Endothelial cell of umbilical vein (primary cell): ENCODE data around the gene RFX2.

ENCODE experiments used
- CTCF ChIP-seq, 2 donors: IDR thresholded peaks; 1 replicate in 1 of 2; 2 replicates in 1 of 2; pipeline ENCODE4 v1.5.1; 2011; ENCODE audit warnings: low read length in 2 of 2, mild to moderate bottlenecking in 2 of 2, moderate library complexity in 2 of 2, control low read depth in 1 of 2, inconsistent platforms in 1 of 2, low read depth in 1 of 2; ENCODE audit not compliant: insufficient read depth in 1 of 2; ENCODE audit errors: extremely low read depth in 1 of 2
- EZH2 ChIP-seq: IDR thresholded peaks from 2 replicates; pipeline ENCODE4 v1.6.1; 2012; ENCODE audit warnings: borderline replicate concordance, low read depth, mild to moderate bottlenecking, moderate library complexity, low read length, inconsistent platforms; ENCODE audit not compliant: severe bottlenecking
- JUN ChIP-seq: IDR thresholded peaks from 2 replicates; pipeline ENCODE4 v1.6.1; 2011; ENCODE audit warnings: borderline replicate concordance, low read depth; ENCODE audit not compliant: insufficient read length, insufficient read depth
- POLR2A ChIP-seq: IDR thresholded peaks from 2 replicates; pipeline ENCODE4 v1.6.1; 2012; ENCODE audit warnings: low read depth, mild to moderate bottlenecking, control low read depth, low read length
- POLR2AphosphoS5 ChIP-seq: IDR thresholded peaks from 2 replicates; pipeline ENCODE4 v1.6.1; 2012; ENCODE audit warnings: low read depth, mild to moderate bottlenecking, control low read depth, low read length, moderate library complexity; ENCODE audit not compliant: insufficient read depth

- TF ChIP-seq CTCF (IDR thresholded peaks at IDR 0.05; ENCODE audit: extremely low read depth in 1 of 2, insufficient read depth in 1 of 2, low read depth in 1 of 2, low read length in 2 of 2) (no peak), POLR2A (no peak), EZH2 (no peak), POLR2AphosphoS5 (no peak), JUN (no peak)
Observed at GRCh38 chr19:6133231-6133630, 22.9 kb upstream of the RFX2 start.
